Esophagus muscularis mucosa (tissue), 4 donors: ENCODE measurements around the gene EXOC3L4. TPM values are rescaled to one million over a fixed set of nuclear protein-coding genes. Genes with fewer than 3 reads are reported as not detected.

Experiments used
- DNase-seq: peaks from one replicate; pipeline ENCODE4 v3.0.0-alpha.2; 2017; ENCODE audit errors: extremely low spot score
- H3K27ac ChIP-seq, 4 donors: fragments of 200-600 bp; sonication (generic); replicated peaks in 1 of 4; 1 replicate in 3 of 4; 2 replicates in 1 of 4; pipeline ENCODE4 v1.5.1; 2016 to 2019; ENCODE audit warnings: mild to moderate bottlenecking in 1 of 4
- H3K27me3 ChIP-seq, 4 donors: fragments of 200-600 bp; sonication (generic); one replicate each; pipeline versions ENCODE4 v1.5.1 to v1.6.0; 2016 to 2019
- H3K36me3 ChIP-seq, 4 donors: fragments of 200-600 bp; sonication (generic); one replicate each; pipeline ENCODE4 v1.5.1; 2016 to 2019
- H3K4me1 ChIP-seq, 4 donors: fragments of 200-600 bp; sonication (generic); one replicate each; pipeline ENCODE4 v1.5.1; 2016 to 2019
- H3K4me3 ChIP-seq, 4 donors: fragments of 200-600 bp; sonication (generic); 1 replicate in 2 of 4; 2 replicates in 2 of 4; pipeline ENCODE4 v1.5.1; 2016 to 2019; ENCODE audit warnings: mild to moderate bottlenecking in 4 of 4, moderate library complexity in 1 of 4
- H3K9me3 ChIP-seq, 4 donors: fragments of 200-600 bp; sonication (generic); 1 replicate in 3 of 4; 2 replicates in 1 of 4; pipeline ENCODE4 v1.5.1; 2016 to 2019
- EP300 ChIP-seq: sonication (generic); formaldehyde crosslinking; IDR thresholded peaks from one replicate; pipeline ENCODE4 v1.6.1; 2017; ENCODE audit warnings: antibody characterized with exemption
- POLR2A ChIP-seq: fragments of 450-650 bp; IDR thresholded peaks from one replicate; pipeline ENCODE4 v1.6.1; 2017; ENCODE audit warnings: antibody characterized with exemption, moderate library complexity, mild to moderate bottlenecking, low read depth
- POLR2AphosphoS5 ChIP-seq, 2 donors: sonication (generic); formaldehyde crosslinking; IDR thresholded peaks; one replicate each; pipeline ENCODE4 v1.6.1; 2017; ENCODE audit warnings: antibody characterized with exemption in 2 of 2
- WGBS: methylation state at CpG from one replicate; pipeline ENCODE4 v1.1.5; 2018; 5-methylcytosine and 5-hydroxymethylcytosine counted together
- intact Hi-C: fragments of 100-400 bp; cut with DNase I; formaldehyde crosslinking; loops from one replicate; pipeline ENCODE4 v1.15.1; 2023
- total RNA-seq, 4 donors: library from RNA; depleted of rRNA; stranded (reverse); fragments of >200 nt; gene quantifications; one replicate each; pipeline versions ENCODE4 v1.1.0 to v1.2.1, GENCODE V29; 2016
- TF ChIP-seq, protein P1 (sequence below), 3 experiments: fragments of 200-600 bp in 2 of 3; fragments of 450-650 bp in 1 of 3; sonication (generic) in 2 of 3; IDR thresholded peaks; one replicate each; pipeline ENCODE4 v1.5.1; 2017 to 2019; ENCODE audit warnings: antibody characterized with exemption in 3 of 3, mild to moderate bottlenecking in 2 of 3, moderate library complexity in 1 of 3

The EXOC3L4 gene
- total RNA-seq, 4 donors from 2014 or later = 0.42 to 2.0 (median 1.2) TPM

DNA sequence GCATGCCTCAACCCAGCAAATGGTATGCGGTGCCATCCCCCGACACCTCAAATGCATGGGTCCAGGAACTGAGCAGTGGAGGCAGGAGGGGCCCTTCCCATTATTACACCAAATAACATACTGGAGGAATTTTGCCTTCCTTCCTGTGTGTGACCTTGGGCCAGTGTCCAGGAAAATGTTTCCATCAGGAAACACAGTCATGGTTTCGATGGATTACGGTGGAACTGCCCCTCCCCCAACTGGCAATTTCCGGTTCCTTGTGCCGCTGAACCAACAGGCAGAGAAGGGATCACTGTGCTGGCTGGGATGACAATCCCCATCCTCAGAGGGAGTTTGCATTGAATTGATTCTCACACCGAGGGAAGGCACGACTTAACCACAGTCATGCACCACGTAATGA is 28.1 kb upstream of the EXOC3L4 start:
- no peaks in the 10 kb centered on the region for H3K9me3 ChIP-seq
- peak overlapping the region in 1 of 4 donors; percentile 40 for H3K27ac ChIP-seq
- H3K4me3 ChIP-seq = no peak overlapping the region
- H3K4me1 ChIP-seq = peaks cover 2 to 29% (median 15%) of the 10 kb centered on the region in 4 donors
- no peak for TF ChIP-seq EP300
- no peak for TF ChIP-seq POLR2A
- TF ChIP-seq POLR2AphosphoS5 (IDR thresholded peaks at IDR 0.05) = peak; percentile 46 to 50
- DNase-seq = no peak
- peaks cover 0 to 16% (median 0%) of the 10 kb centered on the region in 4 donors for H3K27me3 ChIP-seq
- WGBS = 69% methylated on average over 9 of the region's 9 CpGs
- intact Hi-C loops = no loop called here
- H3K36me3 ChIP-seq = no peaks in the 10 kb centered on the region

DNA sequence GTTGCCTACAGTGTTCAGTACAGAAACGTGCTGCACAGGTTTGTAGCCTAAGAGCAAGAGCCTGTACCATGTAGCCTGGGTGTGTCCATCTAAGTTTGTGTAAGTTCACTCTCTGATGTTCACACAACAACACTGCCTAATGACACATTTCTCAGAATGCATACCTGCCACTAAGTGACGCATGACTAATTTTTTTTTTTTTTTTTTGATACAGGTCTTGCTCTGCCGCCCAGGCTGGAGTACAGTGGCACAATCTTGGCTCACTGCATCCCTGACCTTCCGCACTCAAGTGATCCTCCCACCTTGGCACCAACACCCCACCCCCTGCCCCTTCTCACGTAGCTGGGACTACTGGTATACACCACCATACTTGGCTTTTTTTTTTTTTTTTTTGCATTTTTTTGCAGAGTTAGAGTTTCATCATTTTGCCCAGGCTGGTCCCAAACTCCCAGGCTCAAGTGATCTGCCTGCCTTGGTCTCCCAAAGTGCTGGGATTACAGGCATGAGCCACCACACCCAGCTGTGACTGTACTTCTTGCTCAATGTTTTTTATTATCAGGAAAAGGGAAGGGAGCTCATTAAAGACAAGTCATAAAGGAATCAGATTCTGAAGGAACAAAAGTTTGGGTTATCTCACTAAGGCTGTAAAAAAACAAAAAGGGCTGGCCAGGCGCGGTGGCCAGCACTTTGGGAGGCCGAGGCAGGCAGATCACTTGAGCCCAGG is 27.1 kb upstream of the EXOC3L4 start:
- intact Hi-C loops = no loop called here
- H3K27ac ChIP-seq = peak overlapping the region in 3 of 4 donors; percentile 38 to 60 (median 60)
- peaks cover 0 to 16% (median 0%) of the 10 kb centered on the region in 4 donors for H3K27me3 ChIP-seq
- TF ChIP-seq POLR2AphosphoS5 (IDR thresholded peaks at IDR 0.05) (peak in 1 of 2 donors; percentile 13), EP300 (no peak)
- no peaks in the 10 kb centered on the region for H3K36me3 ChIP-seq
- peaks cover 7 to 34% (median 21%) of the 10 kb centered on the region in 4 donors for H3K4me1 ChIP-seq
- WGBS = 80% methylated on average over 8 of the region's 8 CpGs
- no peaks in the 10 kb centered on the region for H3K9me3 ChIP-seq
- DNase-seq = no peak
- H3K4me3 ChIP-seq = no peak overlapping the region

DNA sequence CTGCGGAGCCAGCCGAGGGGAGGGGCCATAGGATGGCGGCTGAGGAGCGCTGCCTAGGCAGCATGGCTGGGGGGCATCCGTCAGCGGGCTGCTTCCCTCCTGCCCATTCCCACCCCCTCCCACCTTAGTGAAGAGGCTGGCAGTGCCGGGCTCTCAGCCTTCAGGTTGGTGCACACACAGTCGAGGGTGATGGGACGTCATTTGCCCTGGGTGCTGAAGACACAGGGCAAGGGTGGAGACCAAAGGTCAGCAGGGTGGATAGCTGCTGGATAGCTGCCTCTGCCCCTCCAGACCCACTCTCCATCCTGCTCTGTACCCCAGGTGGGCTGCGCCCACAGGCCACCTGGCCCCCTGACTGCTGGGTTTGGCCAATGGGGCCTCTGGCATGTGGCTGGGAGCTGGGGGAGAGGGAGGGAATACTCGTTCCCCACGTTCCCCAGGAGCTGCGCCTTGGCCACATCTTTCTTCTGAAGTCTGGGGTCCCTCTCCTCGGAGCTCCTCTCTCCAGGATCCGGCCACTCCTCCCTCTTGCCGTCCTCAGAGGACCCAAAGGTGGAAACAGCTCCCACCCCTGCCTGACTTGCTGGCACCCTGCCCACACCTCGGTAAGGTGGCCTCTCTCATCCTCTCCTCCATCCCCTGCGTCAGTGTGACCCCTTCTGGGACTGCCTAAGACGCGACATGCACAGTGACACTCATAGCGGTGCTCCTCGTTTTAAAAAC is 26.0 kb upstream of the EXOC3L4 start:
- TF ChIP-seq, protein P1, sequence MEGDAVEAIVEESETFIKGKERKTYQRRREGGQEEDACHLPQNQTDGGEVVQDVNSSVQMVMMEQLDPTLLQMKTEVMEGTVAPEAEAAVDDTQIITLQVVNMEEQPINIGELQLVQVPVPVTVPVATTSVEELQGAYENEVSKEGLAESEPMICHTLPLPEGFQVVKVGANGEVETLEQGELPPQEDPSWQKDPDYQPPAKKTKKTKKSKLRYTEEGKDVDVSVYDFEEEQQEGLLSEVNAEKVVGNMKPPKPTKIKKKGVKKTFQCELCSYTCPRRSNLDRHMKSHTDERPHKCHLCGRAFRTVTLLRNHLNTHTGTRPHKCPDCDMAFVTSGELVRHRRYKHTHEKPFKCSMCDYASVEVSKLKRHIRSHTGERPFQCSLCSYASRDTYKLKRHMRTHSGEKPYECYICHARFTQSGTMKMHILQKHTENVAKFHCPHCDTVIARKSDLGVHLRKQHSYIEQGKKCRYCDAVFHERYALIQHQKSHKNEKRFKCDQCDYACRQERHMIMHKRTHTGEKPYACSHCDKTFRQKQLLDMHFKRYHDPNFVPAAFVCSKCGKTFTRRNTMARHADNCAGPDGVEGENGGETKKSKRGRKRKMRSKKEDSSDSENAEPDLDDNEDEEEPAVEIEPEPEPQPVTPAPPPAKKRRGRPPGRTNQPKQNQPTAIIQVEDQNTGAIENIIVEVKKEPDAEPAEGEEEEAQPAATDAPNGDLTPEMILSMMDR (IDR thresholded peaks at IDR 0.05) = no peak
- no peak for TF ChIP-seq POLR2AphosphoS5 (IDR thresholded peaks at IDR 0.05)
- no peak for TF ChIP-seq EP300
- TF ChIP-seq POLR2A = no peak
- no peak overlapping the region for H3K4me3 ChIP-seq
- 79% methylated on average over 15 of the region's 22 CpGs for WGBS
- peak; percentile 89 for DNase-seq
- H3K27ac ChIP-seq = peak overlapping the region in 3 of 4 donors; percentile 38 to 60 (median 60)
- peaks cover 0 to 16% (median 0%) of the 10 kb centered on the region in 4 donors for H3K27me3 ChIP-seq
- intact Hi-C loops = no loop called here
- peaks cover 12 to 42% (median 27%) of the 10 kb centered on the region in 4 donors for H3K4me1 ChIP-seq
- H3K9me3 ChIP-seq = no peaks in the 10 kb centered on the region
- no peaks in the 10 kb centered on the region for H3K36me3 ChIP-seq

DNA sequence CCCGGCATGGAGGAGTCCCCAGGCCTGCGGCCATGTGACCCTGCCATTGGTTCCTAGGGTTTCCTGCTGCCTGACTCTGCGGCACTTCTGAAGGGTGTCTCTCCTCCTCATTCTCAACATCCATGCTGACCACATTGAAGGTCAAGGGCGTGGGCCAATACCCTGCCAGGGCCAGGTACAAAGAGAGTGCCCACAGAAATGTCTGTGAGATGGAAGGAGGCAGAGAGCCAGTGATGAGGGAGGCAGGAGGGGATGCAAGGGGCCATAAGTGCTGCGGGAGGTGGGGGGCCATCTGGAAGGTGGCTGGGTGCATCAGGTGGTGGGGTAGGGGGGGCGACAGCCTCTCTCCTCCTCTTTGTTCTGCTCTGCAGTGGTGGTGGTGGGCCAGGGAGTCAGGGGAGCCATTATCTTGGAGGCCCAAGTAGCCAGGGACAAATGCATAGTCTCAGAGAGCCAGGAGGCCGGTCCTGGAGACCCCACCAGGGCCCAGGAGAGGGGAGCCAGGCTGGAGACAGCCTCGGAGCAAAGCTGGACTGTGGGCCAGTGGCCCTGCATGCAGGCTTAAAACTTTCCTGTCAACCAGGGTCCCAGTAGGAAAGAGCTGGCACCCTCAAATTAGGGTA is 24.2 kb upstream of the EXOC3L4 start:
- no peaks in the 10 kb centered on the region for H3K36me3 ChIP-seq
- no peak overlapping the region for H3K4me3 ChIP-seq
- no peaks in the 10 kb centered on the region for H3K9me3 ChIP-seq
- WGBS = 85% methylated on average over 4 of the region's 8 CpGs
- intact Hi-C loops = loop anchor here (10.0 kb wide), 1 partner anchor 224 kb away; no protein-coding TSS in a partner anchor
- H3K4me1 ChIP-seq = peaks cover 25 to 61% (median 44%) of the 10 kb centered on the region in 4 donors
- TF ChIP-seq, protein P1 (IDR thresholded peaks at IDR 0.05) = no peak
- TF ChIP-seq POLR2AphosphoS5 (IDR thresholded peaks at IDR 0.05) = no peak
- no peak for DNase-seq
- H3K27ac ChIP-seq = no peak overlapping the region
- H3K27me3 ChIP-seq = peaks cover 0 to 16% (median 0%) of the 10 kb centered on the region in 4 donors

DNA sequence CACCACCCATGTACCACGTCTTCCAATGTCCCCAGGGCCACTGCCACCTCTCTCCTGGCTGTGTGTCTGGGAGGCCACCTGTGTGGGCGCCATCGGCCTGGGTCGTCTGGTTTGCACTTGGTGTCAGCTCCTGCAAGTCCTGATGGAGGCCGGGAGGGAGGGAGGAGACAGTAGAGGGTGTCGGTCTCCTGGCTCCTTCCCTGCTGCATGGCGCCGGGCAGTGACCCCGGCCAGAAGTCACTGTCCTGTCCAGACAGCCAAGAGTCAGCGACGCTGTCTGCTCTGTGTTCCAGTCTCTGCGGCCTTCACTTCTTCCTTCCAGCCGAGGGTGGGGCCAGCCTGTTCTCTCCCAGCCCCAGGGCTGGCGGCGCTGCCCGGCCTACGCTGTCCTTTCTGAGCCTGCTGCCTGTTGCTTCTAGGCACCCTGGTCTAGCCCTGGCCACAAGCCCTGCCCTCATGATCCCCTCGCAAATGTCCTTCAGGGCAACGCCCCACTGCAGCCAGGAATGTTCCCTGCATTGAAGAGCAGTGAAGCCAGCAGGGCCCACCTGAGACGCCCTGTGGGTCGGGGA is 23.5 kb upstream of the EXOC3L4 start:
- no peak for TF ChIP-seq POLR2AphosphoS5 (IDR thresholded peaks at IDR 0.05)
- no peak for TF ChIP-seq POLR2A
- TF ChIP-seq, protein P1 (IDR thresholded peaks at IDR 0.05) = no peak
- no peak for TF ChIP-seq EP300
- Histone ChIP-seq H3K36me3 (no peaks in the 10 kb centered on the region), H3K4me3 (no peak overlapping the region), H3K27ac (peak overlapping the region in 1 of 4 donors; percentile 52), H3K4me1 (peaks cover 32 to 63% (median 47%) of the 10 kb centered on the region in 4 donors), H3K9me3 (no peaks in the 10 kb centered on the region), H3K27me3 (peaks cover 0 to 16% (median 0%) of the 10 kb centered on the region in 4 donors)
- DNase-seq = no peak
- intact Hi-C loops = loop anchor here (10.0 kb wide), 1 partner anchor 224 kb away; no protein-coding TSS in a partner anchor
- WGBS = 82% methylated on average over 12 of the region's 21 CpGs
